Astrocyte (in vitro differentiated cells and primary cell): ENCODE measurements around the gene ME3. TPM values are rescaled to one million over a fixed set of nuclear protein-coding genes. Genes with fewer than 3 reads are reported as not detected.

Experiments used
- DNase-seq: peaks from one replicate; pipeline ENCODE4 v3.0.0-alpha.2; 2010; ENCODE audit warnings: low read depth
- FAIRE-seq: peaks from 2 replicates; lab custom pipeline; 2011; peaks lifted over from hg19 to GRCh38; lab: Jason Lieb, UNC
- H2AFZ ChIP-seq: 2 replicates; pipeline ENCODE4 v1.6.0; 2012; ENCODE audit warnings: low read depth, low read length, inconsistent platforms
- H3K27ac ChIP-seq: 2 replicates; pipeline ENCODE4 v1.5.1; 2011; ENCODE audit warnings: low read depth, low read length, inconsistent platforms
- H3K27me3 ChIP-seq: 2 replicates; pipeline ENCODE4 v1.6.0; 2011; ENCODE audit warnings: low read length, inconsistent platforms; ENCODE audit not compliant: insufficient read depth
- H3K36me3 ChIP-seq: 2 replicates; pipeline ENCODE4 v1.5.1; 2011; ENCODE audit warnings: low read length, inconsistent platforms; ENCODE audit not compliant: insufficient read depth
- H3K4me1 ChIP-seq: 2 replicates; pipeline ENCODE4 v1.5.1; 2011; ENCODE audit warnings: low read length, inconsistent platforms; ENCODE audit not compliant: insufficient read depth
- H3K4me2 ChIP-seq: 2 replicates; pipeline ENCODE4 v1.6.0; 2012; ENCODE audit warnings: low read length, inconsistent platforms
- H3K4me3 ChIP-seq: 2 replicates; pipeline ENCODE4 v1.5.1; 2011; ENCODE audit warnings: low read depth, mild to moderate bottlenecking, low read length, inconsistent platforms; ENCODE audit not compliant: insufficient read depth
- H3K79me2 ChIP-seq: 2 replicates; pipeline ENCODE4 v1.6.0; 2012; ENCODE audit warnings: mild to moderate bottlenecking, low read length, inconsistent platforms; ENCODE audit not compliant: insufficient read depth
- H3K9ac ChIP-seq: 2 replicates; pipeline ENCODE4 v1.6.0; 2012; ENCODE audit warnings: mild to moderate bottlenecking, low read length, inconsistent platforms
- H3K9me3 ChIP-seq: 2 replicates; pipeline ENCODE4 v1.5.1; 2012; ENCODE audit warnings: low read depth, mild to moderate bottlenecking, low read length, inconsistent platforms; ENCODE audit not compliant: insufficient read depth
- H4K20me1 ChIP-seq: 2 replicates; pipeline ENCODE4 v1.6.0; 2012; ENCODE audit warnings: low read length, inconsistent platforms; ENCODE audit not compliant: insufficient read depth
- H3K27ac Mint-ChIP-seq: one replicate; pipeline ENCODE4 v1.8.0; 2021; ENCODE audit warnings: mild to moderate bottlenecking, mixed read lengths; ENCODE audit not compliant: unreplicated experiment
- H3K27me3 Mint-ChIP-seq: one replicate; pipeline ENCODE4 v1.8.0; 2021; ENCODE audit warnings: low read depth, mixed read lengths; ENCODE audit not compliant: unreplicated experiment
- H3K36me3 Mint-ChIP-seq: one replicate; pipeline ENCODE4 v1.8.0; 2021; ENCODE audit warnings: low read depth, mixed read lengths; ENCODE audit not compliant: unreplicated experiment
- H3K4me1 Mint-ChIP-seq: one replicate; pipeline ENCODE4 v1.8.0; 2021; ENCODE audit warnings: low read depth, mixed read lengths; ENCODE audit not compliant: unreplicated experiment
- H3K4me3 Mint-ChIP-seq: one replicate; pipeline ENCODE4 v1.8.0; 2021; ENCODE audit warnings: mild to moderate bottlenecking, moderate library complexity, mixed read lengths; ENCODE audit not compliant: unreplicated experiment
- H3K9me3 Mint-ChIP-seq: one replicate; pipeline ENCODE4 v1.8.0; 2021; ENCODE audit warnings: mild to moderate bottlenecking, mixed read lengths; ENCODE audit not compliant: unreplicated experiment
- EZH2 ChIP-seq: IDR thresholded peaks from 2 replicates; pipeline ENCODE4 v1.6.1; 2012; ENCODE audit warnings: mild to moderate bottlenecking, low read length, inconsistent platforms; ENCODE audit not compliant: insufficient read depth
- total RNA-seq: library from RNA; stranded (reverse); gene quantifications from 2 replicates; pipeline ENCODE4 v1.2.1, GENCODE V29; 2021
- TF ChIP-seq, protein P1 (sequence below): IDR thresholded peaks from 2 replicates; pipeline ENCODE4 v1.5.1; 2011; ENCODE audit warnings: low read depth, mild to moderate bottlenecking, inconsistent platforms, low read length, moderate library complexity; ENCODE audit not compliant: insufficient read depth

Gene ME3
- total RNA-seq, 1 donor from 2014 or later, result 28.6 TPM

DNA sequence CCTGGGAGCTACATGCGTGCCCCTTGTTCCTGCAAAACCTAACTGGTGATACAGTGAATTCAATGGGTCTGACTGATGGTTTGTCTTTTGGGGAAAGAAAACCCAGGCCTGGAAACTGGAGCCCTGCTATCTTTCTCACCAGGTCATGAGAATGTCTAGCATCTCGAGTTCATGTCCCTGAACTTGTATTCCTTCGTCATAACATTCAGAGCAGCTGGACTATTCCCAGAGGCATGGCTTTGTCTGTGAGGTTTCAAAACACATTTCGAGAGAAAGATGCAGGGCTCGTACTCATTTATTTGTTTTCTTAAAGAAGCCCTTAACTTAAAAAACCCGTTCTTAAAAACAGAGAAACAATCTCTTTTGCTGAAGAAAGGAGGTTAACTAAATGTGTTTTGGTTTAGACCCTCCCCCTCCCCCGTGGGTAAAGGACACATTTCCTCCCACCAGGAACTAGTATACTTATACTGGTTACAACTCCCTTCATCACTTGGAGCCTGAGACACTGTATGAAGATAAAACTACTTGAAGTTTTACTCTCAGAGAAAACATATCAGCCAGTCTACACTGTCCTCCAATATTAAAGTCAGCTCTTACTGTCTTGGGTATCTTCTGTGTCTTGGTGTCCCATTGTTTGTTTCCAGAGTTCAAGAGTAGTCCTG, 43.2 kb downstream of the ME3 start:
- Histone ChIP-seq H3K4me2 (no peak overlapping the region), H3K9me3 (no peaks in the 10 kb centered on the region), H3K27ac (peak overlapping the region; percentile 17), H3K4me3 (no peak overlapping the region), H3K4me1 (peaks cover 21% of the 10 kb centered on the region), H2AFZ (no peak overlapping the region), H3K79me2 (no peaks in the 10 kb centered on the region), H4K20me1 (no peaks in the 10 kb centered on the region), H3K36me3 (no peaks in the 10 kb centered on the region), H3K27me3 (no peaks in the 10 kb centered on the region), H3K9ac (peak overlapping the region; percentile 20)
- DNase-seq, result no peak
- no peaks in the 10 kb centered on the region for H3K9me3 Mint-ChIP-seq
- no peak overlapping the region for H3K27ac Mint-ChIP-seq
- H3K27me3 Mint-ChIP-seq, result no peaks in the 10 kb centered on the region
- H3K4me1 Mint-ChIP-seq, result peaks cover 40% of the 10 kb centered on the region
- FAIRE-seq, result no peak
- peaks cover 10% of the 10 kb centered on the region for H3K36me3 Mint-ChIP-seq
- TF ChIP-seq EZH2, result no peak
- TF ChIP-seq, protein P1, sequence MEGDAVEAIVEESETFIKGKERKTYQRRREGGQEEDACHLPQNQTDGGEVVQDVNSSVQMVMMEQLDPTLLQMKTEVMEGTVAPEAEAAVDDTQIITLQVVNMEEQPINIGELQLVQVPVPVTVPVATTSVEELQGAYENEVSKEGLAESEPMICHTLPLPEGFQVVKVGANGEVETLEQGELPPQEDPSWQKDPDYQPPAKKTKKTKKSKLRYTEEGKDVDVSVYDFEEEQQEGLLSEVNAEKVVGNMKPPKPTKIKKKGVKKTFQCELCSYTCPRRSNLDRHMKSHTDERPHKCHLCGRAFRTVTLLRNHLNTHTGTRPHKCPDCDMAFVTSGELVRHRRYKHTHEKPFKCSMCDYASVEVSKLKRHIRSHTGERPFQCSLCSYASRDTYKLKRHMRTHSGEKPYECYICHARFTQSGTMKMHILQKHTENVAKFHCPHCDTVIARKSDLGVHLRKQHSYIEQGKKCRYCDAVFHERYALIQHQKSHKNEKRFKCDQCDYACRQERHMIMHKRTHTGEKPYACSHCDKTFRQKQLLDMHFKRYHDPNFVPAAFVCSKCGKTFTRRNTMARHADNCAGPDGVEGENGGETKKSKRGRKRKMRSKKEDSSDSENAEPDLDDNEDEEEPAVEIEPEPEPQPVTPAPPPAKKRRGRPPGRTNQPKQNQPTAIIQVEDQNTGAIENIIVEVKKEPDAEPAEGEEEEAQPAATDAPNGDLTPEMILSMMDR, result no peak
- no peak overlapping the region for H3K4me3 Mint-ChIP-seq

DNA sequence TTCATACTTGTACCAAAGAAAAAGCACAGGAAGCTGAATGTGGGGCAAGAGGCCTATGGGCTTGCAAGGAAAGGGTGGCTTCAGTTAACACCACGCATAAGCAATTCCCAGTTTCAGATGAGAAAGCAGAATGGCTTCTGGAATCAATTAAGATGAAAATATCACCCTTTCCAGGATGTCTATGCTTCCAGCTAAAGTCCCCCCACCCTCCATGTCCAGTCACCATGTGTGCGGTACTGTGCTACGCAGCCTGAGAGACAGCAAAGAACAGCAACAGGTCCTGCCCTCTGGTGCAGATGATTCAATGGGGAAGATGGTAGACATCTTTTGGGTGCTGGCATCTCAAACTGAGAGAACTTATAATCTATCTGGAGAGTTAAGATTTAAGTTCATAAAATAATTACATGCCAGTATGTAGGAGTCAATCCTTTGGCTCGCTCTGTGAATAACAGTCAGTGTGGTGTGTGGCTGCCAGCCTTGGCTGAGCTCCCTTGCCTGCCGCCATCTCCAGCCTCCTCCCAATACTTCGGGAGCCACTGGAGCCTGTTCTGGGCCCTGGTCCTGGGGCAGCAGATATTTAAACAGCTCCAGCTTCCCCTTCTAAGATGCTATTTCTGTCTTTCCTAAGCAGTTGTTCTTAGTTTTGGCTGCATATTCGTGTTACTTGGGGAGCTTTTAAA, 44.5 kb downstream of the ME3 start:
- Histone ChIP-seq H3K27me3 (no peaks in the 10 kb centered on the region), H3K27ac (no peak overlapping the region), H3K4me1 (peaks cover 23% of the 10 kb centered on the region), H4K20me1 (no peaks in the 10 kb centered on the region), H3K9me3 (no peaks in the 10 kb centered on the region), H3K4me2 (no peak overlapping the region), H2AFZ (no peak overlapping the region), H3K79me2 (no peaks in the 10 kb centered on the region), H3K4me3 (no peak overlapping the region), H3K9ac (no peak overlapping the region), H3K36me3 (no peaks in the 10 kb centered on the region)
- Mint-ChIP-seq H3K9me3 (no peaks in the 10 kb centered on the region), H3K4me1 (peaks cover 39% of the 10 kb centered on the region), H3K36me3 (peaks cover 10% of the 10 kb centered on the region), H3K27ac (no peak overlapping the region), H3K4me3 (no peak overlapping the region), H3K27me3 (no peaks in the 10 kb centered on the region)
- DNase-seq (no peak), FAIRE-seq (no peak)
- TF ChIP-seq, protein P1, result no peak

DNA sequence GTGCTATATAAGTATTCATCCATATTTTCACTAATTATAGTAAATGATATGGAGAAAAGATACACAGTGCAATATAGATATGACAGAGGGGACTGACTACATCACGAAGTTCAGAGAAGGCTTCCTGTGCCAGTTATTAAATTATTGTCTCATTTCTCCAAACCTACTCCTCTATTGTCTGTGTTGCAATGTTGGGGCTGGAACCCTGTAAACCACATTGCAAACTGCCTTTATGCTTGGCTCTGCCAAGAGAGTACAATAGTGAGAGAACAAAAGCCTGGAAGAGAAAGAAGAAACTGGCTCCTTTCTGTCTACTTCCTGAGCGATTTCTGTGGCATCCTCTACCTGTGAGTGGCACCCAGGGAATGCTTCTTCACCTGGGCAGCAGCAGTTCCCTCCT, 46.4 kb downstream of the ME3 start:
- no peak overlapping the region for H3K4me2 ChIP-seq
- no peak overlapping the region for H3K27ac Mint-ChIP-seq
- H3K4me3 Mint-ChIP-seq, result no peak overlapping the region
- no peaks in the 10 kb centered on the region for H3K9me3 Mint-ChIP-seq
- H2AFZ ChIP-seq, result no peak overlapping the region
- no peaks in the 10 kb centered on the region for H3K27me3 ChIP-seq
- no peak for TF ChIP-seq EZH2
- TF ChIP-seq, protein P1, result no peak
- H3K4me3 ChIP-seq, result no peak overlapping the region
- peaks cover 19% of the 10 kb centered on the region for H3K4me1 ChIP-seq
- DNase-seq (no peak), FAIRE-seq (no peak)
- H3K9ac ChIP-seq, result no peak overlapping the region
- H3K36me3 ChIP-seq, result no peaks in the 10 kb centered on the region
- no peaks in the 10 kb centered on the region for H3K9me3 ChIP-seq
- no peaks in the 10 kb centered on the region for H3K79me2 ChIP-seq
- H3K27me3 Mint-ChIP-seq, result no peaks in the 10 kb centered on the region
- peaks cover 29% of the 10 kb centered on the region for H3K4me1 Mint-ChIP-seq
- no peaks in the 10 kb centered on the region for H4K20me1 ChIP-seq
- H3K36me3 Mint-ChIP-seq, result peaks cover 10% of the 10 kb centered on the region
- H3K27ac ChIP-seq, result no peak overlapping the region
